Measurements from ENCODE around the gene DAGLB. TPM values are rescaled to one million over a fixed set of nuclear protein-coding genes. Genes with fewer than 3 reads are reported as not detected.
A peak's percentile ranks its signal among the peaks of the same experiment; 100 is the strongest.

DAGLB gene
- total RNA-seq, 2 donors from 2014 or later, result 22.7 to 24.5 TPM

- Histone ChIP-seq H3K9ac (ENCODE audit: extremely low read depth, low read length, poor library complexity, severe bottlenecking) (no peak overlapping the region), H3K4me3 (ENCODE audit: low read length) (no peak overlapping the region), H3K27me3 (ENCODE audit: control insufficient read depth, insufficient read depth, low read length, poor library complexity, severe bottlenecking) (no peaks in the 10 kb centered on the region), H3K27ac (ENCODE audit: low read depth, low read length) (no peak overlapping the region), H3K4me1 (ENCODE audit: control insufficient read depth, insufficient read depth, low read length) (no peaks in the 10 kb centered on the region), H3K36me3 (ENCODE audit: control insufficient read depth, insufficient read depth, low read length) (peaks cover 48% of the 10 kb centered on the region), H3K9me3 (ENCODE audit: control insufficient read depth, low read length) (no peaks in the 10 kb centered on the region)
- 94 to 100% methylated on average over 3 to 4 of the region's 4 CpGs for WGBS, 2 experiments (ENCODE audit: insufficient coverage in 1 of 2, insufficient read length in 1 of 2)
- Mint-ChIP-seq H3K4me3 (no peak overlapping the region), H3K27me3 (ENCODE audit: insufficient read depth) (no peaks in the 10 kb centered on the region), H3K9me3 (no peaks in the 10 kb centered on the region), H3K4me1 (peaks cover 30% of the 10 kb centered on the region), H3K36me3 (ENCODE audit: low read depth) (peaks cover 36% of the 10 kb centered on the region), H3K27ac (peak overlapping the region; percentile 52)
- no peak for DNase-seq
- TF ChIP-seq CTCF (conservative IDR thresholded peaks at IDR 0.05), result no peak
These were observed 61.7 kb downstream of the DAGLB start for GRCh38 chr7:6385909-6386560.

GRCh38 chr7:6385110-6385781, 62.5 kb downstream of the DAGLB start:
- 82 to 83% methylated on average over 5 of the region's 5 CpGs for WGBS, 2 experiments (ENCODE audit: insufficient coverage in 1 of 2, insufficient read length in 1 of 2)
- Mint-ChIP-seq H3K4me3 (no peak overlapping the region), H3K9me3 (no peaks in the 10 kb centered on the region)

GRCh38 chr7:6384327-6384726, 63.4 kb downstream of the DAGLB start:
- H3K36me3 Mint-ChIP-seq (ENCODE audit: low read depth), result peaks cover 44% of the 10 kb centered on the region
- Histone ChIP-seq H3K27ac (ENCODE audit: low read depth, low read length) (no peak overlapping the region), H3K9me3 (ENCODE audit: control insufficient read depth, low read length) (no peaks in the 10 kb centered on the region), H3K36me3 (ENCODE audit: control insufficient read depth, insufficient read depth, low read length) (peaks cover 43% of the 10 kb centered on the region), H3K4me3 (ENCODE audit: low read length) (no peak overlapping the region), H3K27me3 (ENCODE audit: control insufficient read depth, insufficient read depth, low read length, poor library complexity, severe bottlenecking) (no peaks in the 10 kb centered on the region), H3K4me1 (ENCODE audit: control insufficient read depth, insufficient read depth, low read length) (no peaks in the 10 kb centered on the region), H3K9ac (ENCODE audit: extremely low read depth, low read length, poor library complexity, severe bottlenecking) (no peak overlapping the region)
- no peak for TF ChIP-seq CTCF (conservative IDR thresholded peaks at IDR 0.05)
- no peaks in the 10 kb centered on the region for H3K9me3 Mint-ChIP-seq
- 90% methylated on average over 2 to 4 of the region's 4 CpGs for WGBS, 2 experiments (ENCODE audit: insufficient coverage in 1 of 2, insufficient read length in 1 of 2)
- no peak for DNase-seq
- H3K27ac Mint-ChIP-seq, result peak overlapping the region; percentile 88
- peaks cover 35% of the 10 kb centered on the region for H3K4me1 Mint-ChIP-seq
- no peak overlapping the region for H3K4me3 Mint-ChIP-seq
- H3K27me3 Mint-ChIP-seq (ENCODE audit: insufficient read depth), result no peaks in the 10 kb centered on the region

More at GRCh38 chr7:6385110-6385781, 62.5 kb downstream of the DAGLB start:
- Histone ChIP-seq H3K9me3 (ENCODE audit: control insufficient read depth, low read length) (no peaks in the 10 kb centered on the region), H3K27ac (ENCODE audit: low read depth, low read length) (no peak overlapping the region), H3K36me3 (ENCODE audit: control insufficient read depth, insufficient read depth, low read length) (peaks cover 46% of the 10 kb centered on the region), H3K4me1 (ENCODE audit: control insufficient read depth, insufficient read depth, low read length) (no peaks in the 10 kb centered on the region), H3K4me3 (ENCODE audit: low read length) (no peak overlapping the region), H3K27me3 (ENCODE audit: control insufficient read depth, insufficient read depth, low read length, poor library complexity, severe bottlenecking) (no peaks in the 10 kb centered on the region), H3K9ac (ENCODE audit: extremely low read depth, low read length, poor library complexity, severe bottlenecking) (no peak overlapping the region)
- peaks cover 32% of the 10 kb centered on the region for H3K4me1 Mint-ChIP-seq
- peak overlapping the region; percentile 52 for H3K27ac Mint-ChIP-seq
- H3K36me3 Mint-ChIP-seq (ENCODE audit: low read depth), result peaks cover 41% of the 10 kb centered on the region
- TF ChIP-seq CTCF (conservative IDR thresholded peaks at IDR 0.05), result no peak
- H3K27me3 Mint-ChIP-seq (ENCODE audit: insufficient read depth), result no peaks in the 10 kb centered on the region
- no peak for DNase-seq
